Measurements from ENCODE around the gene SLC44A1. TPM values are rescaled to one million over a fixed set of nuclear protein-coding genes. Genes with fewer than 3 reads are reported as not detected.
A peak's percentile ranks its signal among the peaks of the same experiment; 100 is the strongest.

Gene SLC44A1
- total and polyA plus RNA-seq, 8 donors: 58.0 to 79.8 (median 73.9) TPM

DNA sequence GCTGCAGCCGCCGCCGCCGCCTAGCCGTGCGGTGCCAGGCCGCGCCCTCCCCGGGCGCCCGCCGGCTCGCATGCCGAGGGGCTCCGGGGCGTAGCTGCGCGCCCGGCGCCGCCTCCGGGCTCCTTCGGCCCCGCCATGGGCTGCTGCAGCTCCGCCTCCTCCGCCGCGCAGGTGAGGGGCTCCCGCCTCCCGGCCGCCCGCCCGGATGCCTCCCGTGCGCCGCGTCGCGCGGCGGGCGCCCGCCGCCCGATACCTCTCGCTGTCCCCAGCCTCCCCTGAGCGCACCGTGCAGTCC is 230 bp downstream of the SLC44A1 start:
- TF ChIP-seq, protein P1, sequence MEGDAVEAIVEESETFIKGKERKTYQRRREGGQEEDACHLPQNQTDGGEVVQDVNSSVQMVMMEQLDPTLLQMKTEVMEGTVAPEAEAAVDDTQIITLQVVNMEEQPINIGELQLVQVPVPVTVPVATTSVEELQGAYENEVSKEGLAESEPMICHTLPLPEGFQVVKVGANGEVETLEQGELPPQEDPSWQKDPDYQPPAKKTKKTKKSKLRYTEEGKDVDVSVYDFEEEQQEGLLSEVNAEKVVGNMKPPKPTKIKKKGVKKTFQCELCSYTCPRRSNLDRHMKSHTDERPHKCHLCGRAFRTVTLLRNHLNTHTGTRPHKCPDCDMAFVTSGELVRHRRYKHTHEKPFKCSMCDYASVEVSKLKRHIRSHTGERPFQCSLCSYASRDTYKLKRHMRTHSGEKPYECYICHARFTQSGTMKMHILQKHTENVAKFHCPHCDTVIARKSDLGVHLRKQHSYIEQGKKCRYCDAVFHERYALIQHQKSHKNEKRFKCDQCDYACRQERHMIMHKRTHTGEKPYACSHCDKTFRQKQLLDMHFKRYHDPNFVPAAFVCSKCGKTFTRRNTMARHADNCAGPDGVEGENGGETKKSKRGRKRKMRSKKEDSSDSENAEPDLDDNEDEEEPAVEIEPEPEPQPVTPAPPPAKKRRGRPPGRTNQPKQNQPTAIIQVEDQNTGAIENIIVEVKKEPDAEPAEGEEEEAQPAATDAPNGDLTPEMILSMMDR (IDR thresholded peaks at IDR 0.05): no peak
- ATAC-seq: peak; percentile 41

DNA sequence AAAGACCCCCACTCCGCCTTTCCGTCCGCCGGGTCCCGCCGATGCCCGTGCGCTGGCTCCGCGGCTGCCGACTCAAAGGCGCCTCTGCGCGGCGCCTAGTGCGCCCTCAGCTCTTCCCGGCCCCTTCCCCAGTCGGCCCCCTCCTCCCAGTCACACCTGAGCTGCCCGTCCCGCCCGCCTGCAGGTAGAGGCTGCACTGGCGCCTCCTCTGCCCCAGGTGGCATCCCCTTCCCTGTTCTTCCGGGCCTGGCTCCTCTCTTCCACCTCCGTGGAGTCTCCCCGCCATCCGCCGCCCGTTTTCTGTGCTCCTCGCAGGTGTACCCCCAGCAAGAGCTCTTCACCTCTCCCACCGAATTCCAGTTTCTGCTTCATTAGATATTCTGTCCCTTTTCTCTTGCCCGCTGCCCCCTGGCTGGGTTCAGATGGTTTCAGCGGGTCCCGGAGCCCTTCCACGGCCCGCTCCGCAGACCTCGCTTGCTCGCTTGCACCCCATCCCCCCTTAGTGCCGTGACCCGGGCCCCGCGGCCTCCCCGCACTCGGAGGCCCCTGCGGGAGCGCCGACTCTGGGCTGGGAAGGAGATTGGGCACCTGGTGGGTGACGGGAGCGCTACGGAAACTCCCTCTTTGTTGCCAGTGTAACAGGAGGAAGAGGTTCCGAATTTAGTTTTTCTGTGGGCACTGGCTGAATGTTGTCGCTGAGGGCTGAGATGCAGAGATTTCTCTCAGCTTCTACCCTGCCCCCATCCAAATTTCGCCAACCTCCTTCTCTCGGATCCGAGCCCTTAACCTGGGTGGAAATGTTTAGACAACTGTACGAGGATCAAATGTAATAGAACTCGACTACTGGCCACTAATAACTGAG is 809 bp downstream of the SLC44A1 start:
- H3K9me3 ChIP-seq: no peaks in the 10 kb centered on the region
- ATAC-seq: peak; percentile 70
- H3K27me3 ChIP-seq: no peaks in the 10 kb centered on the region
- no peaks in the 10 kb centered on the region for H3K36me3 ChIP-seq
- peak overlapping the region; percentile 68 to 82 for H3K4me3 ChIP-seq
- peaks cover 11 to 41% of the 10 kb centered on the region in 2 donors for H3K4me1 ChIP-seq
- intact Hi-C loops (cut with DNase I): no loop called here
- H3K27ac ChIP-seq: peak overlapping the region; percentile 85 to 86
- DNase-seq: peak in 3 of 4 donors; percentile 66 to 89 (median 73)
- TF ChIP-seq, protein P1 (IDR thresholded peaks at IDR 0.05): no peak

More for the DNA sequence above, 230 bp downstream of the SLC44A1 start:
- Histone ChIP-seq H3K27me3 (no peaks in the 10 kb centered on the region), H3K4me3 (peak overlapping the region; percentile 68 to 82), H3K9me3 (no peaks in the 10 kb centered on the region), H3K4me1 (peaks cover 11 to 41% of the 10 kb centered on the region in 2 donors), H3K27ac (peak overlapping the region; percentile 85 to 86), H3K36me3 (no peaks in the 10 kb centered on the region)
- intact Hi-C loops (cut with DNase I): no loop called here
- DNase-seq: no peak

DNA sequence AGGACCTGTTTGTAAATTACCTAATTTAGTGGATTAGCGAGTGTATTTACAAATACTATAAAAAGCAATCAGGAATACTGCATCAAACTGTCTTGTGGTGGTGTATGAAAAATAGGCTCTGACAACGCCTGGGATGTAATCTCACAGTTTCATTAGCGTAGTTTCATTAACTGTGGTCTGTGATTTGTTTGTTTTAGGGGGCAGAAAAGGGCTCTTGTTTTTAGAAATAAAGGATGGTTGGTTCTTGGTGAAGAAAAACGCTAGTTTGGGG is 1.4 kb downstream of the SLC44A1 start:
- intact Hi-C loops (cut with DNase I): no loop called here
- TF ChIP-seq, protein P1 (IDR thresholded peaks at IDR 0.05): no peak
- Histone ChIP-seq H3K27me3 (no peaks in the 10 kb centered on the region), H3K4me1 (peaks cover 11 to 41% of the 10 kb centered on the region in 2 donors), H3K9me3 (no peaks in the 10 kb centered on the region), H3K4me3 (peak overlapping the region; percentile 68 to 82), H3K36me3 (no peaks in the 10 kb centered on the region), H3K27ac (peak overlapping the region; percentile 85 to 86)
- DNase-seq (no peak), ATAC-seq (no peak)

DNA sequence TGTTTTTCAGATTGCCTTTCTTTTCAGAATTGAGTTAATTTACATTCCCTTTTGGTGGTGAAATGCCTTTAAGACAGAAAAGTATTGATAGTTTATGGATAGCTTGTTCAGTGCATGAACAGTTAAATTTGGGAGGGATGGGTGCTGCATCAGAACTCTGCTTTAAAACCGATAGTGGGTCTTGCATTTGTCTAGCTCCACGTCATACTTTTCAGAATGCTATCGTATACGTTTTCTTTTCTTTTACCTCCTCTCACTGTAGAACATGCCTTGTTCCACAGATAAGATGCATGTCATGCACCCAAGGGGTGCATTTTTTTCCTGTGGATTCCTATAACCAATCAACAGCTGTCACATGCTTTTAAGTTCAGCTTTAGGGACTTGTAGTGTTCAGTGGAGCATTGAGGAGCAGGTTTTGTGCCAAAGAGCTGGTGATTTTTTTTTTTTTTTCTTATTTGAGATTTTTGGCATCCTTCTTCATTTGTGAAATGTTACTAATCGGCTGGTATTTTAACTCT is 2.3 kb downstream of the SLC44A1 start:
- TF ChIP-seq, protein P1 (IDR thresholded peaks at IDR 0.05): no peak
- Histone ChIP-seq H3K9me3 (no peaks in the 10 kb centered on the region), H3K36me3 (no peaks in the 10 kb centered on the region), H3K4me1 (peaks cover 8 to 41% of the 10 kb centered on the region in 2 donors), H3K4me3 (peak overlapping the region in 1 of 2 donors; percentile 82), H3K27me3 (no peaks in the 10 kb centered on the region), H3K27ac (peak overlapping the region in 1 of 2 donors; percentile 85)
- ATAC-seq (no peak), DNase-seq (no peak)
- intact Hi-C loops (cut with DNase I): no loop called here

DNA sequence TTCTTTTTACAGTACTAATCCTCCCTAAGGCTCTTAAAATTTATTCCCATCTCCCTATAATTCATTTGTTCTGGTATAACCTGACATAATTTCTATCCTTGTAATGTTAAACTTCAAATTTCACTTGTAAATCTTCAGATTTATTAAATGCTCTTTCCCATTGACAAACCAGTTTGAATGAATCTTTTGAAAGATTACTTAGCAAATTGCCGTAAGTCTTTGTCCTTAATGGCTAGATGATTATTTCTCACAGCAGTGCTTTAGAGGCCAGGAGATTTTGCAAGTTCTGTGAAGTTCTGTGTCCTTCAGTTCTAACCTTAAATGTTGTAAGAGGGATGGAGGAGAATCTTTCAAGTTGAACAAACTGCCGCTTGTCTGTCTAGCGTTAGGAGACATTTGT is 4.2 kb downstream of the SLC44A1 start:
- Histone ChIP-seq H3K4me1 (peaks cover 8 to 34% of the 10 kb centered on the region in 2 donors), H3K9me3 (no peaks in the 10 kb centered on the region), H3K27ac (no peak overlapping the region), H3K36me3 (no peaks in the 10 kb centered on the region), H3K4me3 (no peak overlapping the region), H3K27me3 (no peaks in the 10 kb centered on the region)
- intact Hi-C loops (cut with DNase I): no loop called here
- DNase-seq (no peak), ATAC-seq (no peak)
- TF ChIP-seq, protein P1 (IDR thresholded peaks at IDR 0.05): no peak

All from left lung (tissue), 10 donors.